ENCODE results near the gene AATK.

- TF ChIP-seq CTCF (IDR thresholded peaks at IDR 0.05) (no peak), REST (IDR thresholded peaks at IDR 0.05; ENCODE audit: low read depth, low read length) (no peak), MEF2A (IDR thresholded peaks at IDR 0.05; ENCODE audit: borderline replicate concordance, low read depth) (no peak), POLR2AphosphoS5 (IDR thresholded peaks at IDR 0.05; ENCODE audit: low read depth, low read length) (no peak), EP300 (IDR thresholded peaks at IDR 0.05; ENCODE audit: borderline replicate concordance in 1 of 2, low read depth in 1 of 2, low read length in 1 of 2) (no peak), RFX5 (IDR thresholded peaks at IDR 0.05; ENCODE audit: low read length) (no peak), GABPA (IDR thresholded peaks at IDR 0.05; ENCODE audit: low read depth) (no peak), EZH2phosphoT487 (IDR thresholded peaks at IDR 0.05; ENCODE audit: borderline replicate concordance, low read depth) (no peak)
- TF ChIP-seq, protein P1, sequence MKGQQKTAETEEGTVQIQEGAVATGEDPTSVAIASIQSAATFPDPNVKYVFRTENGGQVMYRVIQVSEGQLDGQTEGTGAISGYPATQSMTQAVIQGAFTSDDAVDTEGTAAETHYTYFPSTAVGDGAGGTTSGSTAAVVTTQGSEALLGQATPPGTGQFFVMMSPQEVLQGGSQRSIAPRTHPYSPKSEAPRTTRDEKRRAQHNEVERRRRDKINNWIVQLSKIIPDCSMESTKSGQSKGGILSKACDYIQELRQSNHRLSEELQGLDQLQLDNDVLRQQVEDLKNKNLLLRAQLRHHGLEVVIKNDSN (IDR thresholded peaks at IDR 0.05; ENCODE audit: borderline replicate concordance, low read depth) = no peak
Observed at GRCh38 chr17:81170727-81171494, 4.9 kb upstream of the AATK start.
